BJ (cell line): ENCODE results near the gene AQP7. TPM values are rescaled to one million over a fixed set of nuclear protein-coding genes. Genes with fewer than 3 reads are reported as not detected.

Experiments used
- CTCF ChIA-PET: fragments of 350-600 bp; formaldehyde crosslinking; extraction: SDS; loops from one replicate; lab custom pipeline; 2021; ENCODE audit warnings: antibody characterized with exemption, inconsistent platforms; lab: Yijun Ruan, JAX
- POLR2A ChIA-PET: fragments of 300-600 bp; sonication (Branson Sonifier 250); formaldehyde crosslinking; extraction: SDS; loops from one replicate; lab custom pipeline; 2021; ENCODE audit warnings: antibody characterized with exemption; lab: Charles Lee
- DNase-seq: peaks from one replicate; pipeline ENCODE4 v3.0.0-alpha.2; 2011; ENCODE audit warnings: low read depth
- H3K27me3 ChIP-seq: 2 replicates; pipeline ENCODE4 v1.6.0; 2011; ENCODE audit warnings: low read length; ENCODE audit not compliant: control insufficient read depth, insufficient read depth
- H3K36me3 ChIP-seq: 2 replicates; pipeline ENCODE4 v1.5.1; 2011; ENCODE audit warnings: low read length; ENCODE audit not compliant: control insufficient read depth, insufficient read depth
- H3K4me3 ChIP-seq: 2 replicates; pipeline ENCODE4 v1.5.1; 2011; ENCODE audit warnings: low read depth, mild to moderate bottlenecking, control low read depth, low read length
- polyA plus RNA-seq: library from polyadenylated mRNA; depleted of rRNA; stranded (reverse); fragments of >200 nt; gene quantifications from 2 replicates; pipeline ENCODE4 v1.2.3, GENCODE V29; 2011
- TF ChIP-seq, protein P1 (sequence below): IDR thresholded peaks from 2 replicates; pipeline ENCODE4 v1.5.1; 2011; ENCODE audit warnings: low read depth, mild to moderate bottlenecking, control low read depth, inconsistent platforms, low read length, moderate library complexity; ENCODE audit not compliant: insufficient read depth

Gene AQP7
- polyA plus RNA-seq, 1 experiment, result not detected

DNA sequence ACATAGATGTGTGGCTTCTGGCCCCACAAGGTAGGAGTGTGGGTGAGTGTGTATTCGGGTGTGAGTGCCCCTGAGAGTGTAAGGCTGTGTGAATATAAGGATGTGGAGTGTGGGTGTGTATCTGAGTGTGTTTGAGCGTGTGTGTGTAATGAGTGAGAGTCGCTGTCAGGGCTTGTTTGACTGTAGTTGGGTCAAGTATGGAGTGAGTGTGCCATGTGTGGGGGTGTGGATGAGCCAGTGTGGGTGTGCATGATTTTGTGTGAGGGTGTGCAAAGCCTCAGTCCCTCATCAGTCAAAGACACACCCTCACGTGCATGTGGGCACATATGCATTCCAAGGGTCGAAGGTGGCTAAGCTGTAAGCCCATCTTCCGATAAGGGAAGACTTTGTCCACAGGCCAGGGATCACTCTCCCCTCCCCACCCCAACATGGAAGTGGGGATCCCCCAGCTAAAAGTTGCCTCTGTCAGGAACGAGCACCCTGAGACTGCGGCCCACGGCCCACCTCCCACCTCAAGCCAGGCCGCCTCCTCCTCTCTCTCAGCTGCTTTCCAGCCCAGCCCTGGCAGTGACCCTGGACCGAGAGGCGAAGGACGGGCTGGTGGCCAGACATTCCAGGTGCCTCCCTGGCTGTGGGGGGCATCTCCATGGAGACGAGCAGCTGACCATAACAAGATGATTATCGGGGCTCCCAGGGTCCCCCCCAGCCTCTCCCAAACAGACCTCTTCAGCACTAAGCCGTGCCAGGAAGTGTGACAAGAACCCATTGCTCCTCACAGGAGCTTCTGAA, 32.1 kb upstream of the AQP7 start:
- Histone ChIP-seq H3K27me3 (peaks cover 10% of the 10 kb centered on the region), H3K4me3 (no peak overlapping the region), H3K36me3 (no peaks in the 10 kb centered on the region)
- TF ChIP-seq, protein P1, sequence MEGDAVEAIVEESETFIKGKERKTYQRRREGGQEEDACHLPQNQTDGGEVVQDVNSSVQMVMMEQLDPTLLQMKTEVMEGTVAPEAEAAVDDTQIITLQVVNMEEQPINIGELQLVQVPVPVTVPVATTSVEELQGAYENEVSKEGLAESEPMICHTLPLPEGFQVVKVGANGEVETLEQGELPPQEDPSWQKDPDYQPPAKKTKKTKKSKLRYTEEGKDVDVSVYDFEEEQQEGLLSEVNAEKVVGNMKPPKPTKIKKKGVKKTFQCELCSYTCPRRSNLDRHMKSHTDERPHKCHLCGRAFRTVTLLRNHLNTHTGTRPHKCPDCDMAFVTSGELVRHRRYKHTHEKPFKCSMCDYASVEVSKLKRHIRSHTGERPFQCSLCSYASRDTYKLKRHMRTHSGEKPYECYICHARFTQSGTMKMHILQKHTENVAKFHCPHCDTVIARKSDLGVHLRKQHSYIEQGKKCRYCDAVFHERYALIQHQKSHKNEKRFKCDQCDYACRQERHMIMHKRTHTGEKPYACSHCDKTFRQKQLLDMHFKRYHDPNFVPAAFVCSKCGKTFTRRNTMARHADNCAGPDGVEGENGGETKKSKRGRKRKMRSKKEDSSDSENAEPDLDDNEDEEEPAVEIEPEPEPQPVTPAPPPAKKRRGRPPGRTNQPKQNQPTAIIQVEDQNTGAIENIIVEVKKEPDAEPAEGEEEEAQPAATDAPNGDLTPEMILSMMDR, result no peak
- CTCF ChIA-PET, result interaction anchor here (0.8 to 4.5 kb wide), 6 partner anchors 18 to 147 kb away, joined by 4 to 26 read pairs (median 4); no protein-coding TSS in a partner anchor
- no peak for DNase-seq
- POLR2A ChIA-PET, result no interaction called here

GRCh38 chr9:33433871-33434270, 31.5 kb upstream of the AQP7 start:
- H3K4me3 ChIP-seq, result no peak overlapping the region
- H3K36me3 ChIP-seq, result no peaks in the 10 kb centered on the region
- TF ChIP-seq, protein P1, result no peak
- H3K27me3 ChIP-seq, result peaks cover 6% of the 10 kb centered on the region
- ChIA-PET CTCF (interaction anchor here (1.9 to 4.5 kb wide), 3 partner anchors 19 to 33 kb away, joined by 5 to 26 read pairs (median 12); no protein-coding TSS in a partner anchor), POLR2A (no interaction called here)
- no peak for DNase-seq

GRCh38 chr9:33431420-33431819, 29.1 kb upstream of the AQP7 start:
- H3K27me3 ChIP-seq, result peaks cover 3% of the 10 kb centered on the region
- H3K4me3 ChIP-seq, result no peak overlapping the region
- no peak for DNase-seq
- H3K36me3 ChIP-seq, result no peaks in the 10 kb centered on the region
- TF ChIP-seq, protein P1, result no peak
- CTCF ChIA-PET, result interaction anchor here (1.1 to 5.1 kb wide), 3 partner anchors 16 to 35 kb away, joined by 3 to 22 read pairs (median 4); no protein-coding TSS in a partner anchor
- POLR2A ChIA-PET, result no interaction called here

- TF ChIP-seq, protein P1, result no peak
- no peaks in the 10 kb centered on the region for H3K36me3 ChIP-seq
- ChIA-PET POLR2A (no interaction called here), CTCF (interaction anchor here (1.1 to 5.1 kb wide), 3 partner anchors 15 to 36 kb away, joined by 3 to 22 read pairs (median 4); no protein-coding TSS in a partner anchor)
- H3K27me3 ChIP-seq, result peaks cover 3% of the 10 kb centered on the region
- no peak overlapping the region for H3K4me3 ChIP-seq
- no peak for DNase-seq
Observed at GRCh38 chr9:33430942-33431341, 28.6 kb upstream of the AQP7 start.

GRCh38 chr9:33429256-33429985, 27.1 kb upstream of the AQP7 start:
- no peak overlapping the region for H3K4me3 ChIP-seq
- ChIA-PET CTCF (interaction anchor here (0.7 to 5.1 kb wide), 3 partner anchors 9 to 37 kb away, joined by 3 to 22 read pairs (median 3); no protein-coding TSS in a partner anchor), POLR2A (interaction anchor here (0.6 kb wide), 1 partner anchor 31 kb away, joined by 4 read pairs; no protein-coding TSS in a partner anchor)
- H3K27me3 ChIP-seq, result peaks cover 2% of the 10 kb centered on the region
- TF ChIP-seq, protein P1, result no peak
- DNase-seq, result no peak
- no peaks in the 10 kb centered on the region for H3K36me3 ChIP-seq
